KG1 (cell line): Measurements from ENCODE around the gene CCDC70.

Source experiments
- DNase-seq: peaks from one replicate; lab custom pipeline; 2025; lab: John Stamatoyannopoulos, UW

Gene CCDC70

GRCh38 chr13:51862957-51863356 lies 1.2 kb downstream of the CCDC70 start:
- no peak for DNase-seq

GRCh38 chr13:51865838-51866237 lies 4.1 kb downstream of the CCDC70 start:
- no peak for DNase-seq

GRCh38 chr13:51867062-51867461 lies 5.3 kb downstream of the CCDC70 start:
- no peak for DNase-seq

GRCh38 chr13:51869916-51870315 lies 8.1 kb downstream of the CCDC70 start:
- no peak for DNase-seq

GRCh38 chr13:51870616-51871015 lies 8.8 kb downstream of the CCDC70 start:
- no peak for DNase-seq

- DNase-seq = no peak
Measured at GRCh38 chr13:51873117-51873798, 11.5 kb downstream of the CCDC70 start.

GRCh38 chr13:51873837-51874236 lies 12.1 kb downstream of the CCDC70 start:
- no peak for DNase-seq

GRCh38 chr13:51874651-51875050 lies 12.9 kb downstream of the CCDC70 start:
- no peak for DNase-seq

GRCh38 chr13:51879133-51879532 lies 17.4 kb downstream of the CCDC70 start:
- DNase-seq = no peak

GRCh38 chr13:51881296-51881695 lies 19.5 kb downstream of the CCDC70 start:
- no peak for DNase-seq

GRCh38 chr13:51882570-51883225 lies 20.9 kb downstream of the CCDC70 start:
- no peak for DNase-seq

GRCh38 chr13:51883226-51883600 lies 21.4 kb downstream of the CCDC70 start:
- no peak for DNase-seq

- no peak for DNase-seq
Measured at GRCh38 chr13:51885651-51886050, 23.9 kb downstream of the CCDC70 start.

- DNase-seq = no peak
Measured at GRCh38 chr13:51887468-51887867, 25.7 kb downstream of the CCDC70 start.

- DNase-seq = no peak
Measured at GRCh38 chr13:51892657-51893056, 30.9 kb downstream of the CCDC70 start.

GRCh38 chr13:51894239-51894638 lies 32.5 kb downstream of the CCDC70 start:
- DNase-seq = no peak

- peak; percentile 5 for DNase-seq
Measured at GRCh38 chr13:51895906-51896888, 34.4 kb downstream of the CCDC70 start.

GRCh38 chr13:51900471-51900870 lies 38.7 kb downstream of the CCDC70 start:
- DNase-seq = no peak

- peak; percentile 38 for DNase-seq
Measured at GRCh38 chr13:51902776-51903175, 41.0 kb downstream of the CCDC70 start.

GRCh38 chr13:51905787-51906186 lies 44.0 kb downstream of the CCDC70 start:
- DNase-seq = no peak

- DNase-seq = no peak
Measured at GRCh38 chr13:51906581-51906980, 44.8 kb downstream of the CCDC70 start.

- no peak for DNase-seq
Measured at GRCh38 chr13:51907040-51907732, 45.4 kb downstream of the CCDC70 start.
